Heart left ventricle (tissue), 16 donors: Measurements from ENCODE around the gene CBLB. TPM values are rescaled to one million over a fixed set of nuclear protein-coding genes. Genes with fewer than 3 reads are reported as not detected.

Experiments
- ATAC-seq, 4 donors: fragments of 200-7000 bp; cut with Tn5 transposase; one replicate each; pipeline ENCODE4 v1.9.1; 2020 to 2022; ENCODE audit warnings: moderate library complexity in 4 of 4, mild to moderate bottlenecking in 3 of 4, moderate number of reproducible peaks in 1 of 4
- DNase-seq, 5 donors: peaks; one replicate each; pipeline ENCODE4 v3.0.0-alpha.2; 2020
- H3K27ac ChIP-seq, 12 donors: fragments of 200-600 bp; sonication (generic) in 4 of 12; one replicate each; pipeline versions ENCODE4 v1.5.0 to v1.8.0; 2016 to 2022; ENCODE audit warnings: mild to moderate bottlenecking in 2 of 12
- H3K27me3 ChIP-seq, 9 donors: fragments of 200-600 bp; sonication (generic) in 2 of 9; one replicate each; pipeline versions ENCODE4 v1.5.1 to v1.8.0; 2016 to 2022; ENCODE audit warnings: mild to moderate bottlenecking in 3 of 9
- H3K36me3 ChIP-seq, 9 donors: fragments of 200-600 bp; sonication (generic) in 2 of 9; one replicate each; pipeline versions ENCODE4 v1.5.0 to v1.8.0; 2018 to 2022; ENCODE audit warnings: mild to moderate bottlenecking in 2 of 9
- H3K4me1 ChIP-seq, 12 donors: fragments of 200-600 bp; sonication (generic) in 4 of 12; one replicate each; pipeline versions ENCODE4 v1.5.0 to v1.8.0; 2016 to 2022; ENCODE audit warnings: mild to moderate bottlenecking in 3 of 12
- H3K4me3 ChIP-seq, 12 donors: fragments of 200-600 bp; sonication (generic) in 4 of 12; one replicate each; pipeline versions ENCODE4 v1.5.0 to v1.8.0; 2017 to 2022; ENCODE audit warnings: mild to moderate bottlenecking in 9 of 12, moderate library complexity in 4 of 12
- H3K9me3 ChIP-seq, 12 donors: fragments of 200-600 bp; sonication (generic) in 4 of 12; one replicate each; pipeline versions ENCODE4 v1.5.0 to v1.8.0; 2016 to 2022; ENCODE audit warnings: mild to moderate bottlenecking in 1 of 12
- POLR2A ChIP-seq, 2 donors: fragments of 450-650 bp; IDR thresholded peaks; one replicate each; pipeline ENCODE4 v1.6.1; 2017; ENCODE audit warnings: antibody characterized with exemption in 2 of 2, mild to moderate bottlenecking in 2 of 2, moderate library complexity in 2 of 2
- WGBS, 4 donors: extraction: QIAGEN DNeasy Blood & Tissue Kit in 2 of 4; methylation state at CpG; one replicate each; pipeline versions ENCODE4 v1.1.5 to v1.1.7; 2013 to 2018; 5-methylcytosine and 5-hydroxymethylcytosine counted together
- intact Hi-C, 10 donors: fragments of 100-400 bp; cut with DNase I; formaldehyde crosslinking; loops; one replicate each; pipeline versions ENCODE4 v1.11.1 to v1.14.2; 2022
- polyA plus RNA-seq, 2 donors: library from polyadenylated mRNA; stranded (reverse); fragments of 200-250 nt; gene quantifications; one replicate each; pipeline ENCODE4 v1.2.3, GENCODE V29; 2013
- total RNA-seq, 9 donors: library from RNA; depleted of rRNA in 2 of 9; stranded (reverse); fragments of >200 nt in 2 of 9; fragmentation: NEBNext Ultra II Directional in 3 of 9; extraction: Animal tissue kit (Norgen Biotek cat#: 25700) in 3 of 9; gene quantifications; one replicate each; pipeline versions ENCODE4 v1.1.0 to v1.2.4, GENCODE V29; 2016 to 2023
- TF ChIP-seq, protein P1 (sequence below), 12 donors: fragments of 200-600 bp; sonication (generic) in 4 of 12; IDR thresholded peaks; one replicate each; pipeline versions ENCODE4 v1.5.0 to v1.8.0; 2018 to 2022; ENCODE audit warnings: antibody characterized with exemption in 12 of 12, mild to moderate bottlenecking in 5 of 12
- donor health status: ischemic (EF 13 %, LVEDD 7.1; RV severe dilation, severe dysfunction).
- donor health status: healthy with polysubstance abuse.
- donor health status: DM: no; HTN: yes; CAD: no.
- donor health status: DM: no; HTN: no; CAD: no.
- donor health status: ischemic (EF 25% LVEDD 6.9; RV normal size, moderate dysfunction).
- donor health status: ischemic (EF 25% LVEDD 5.7; RV mildly dilated, moderate dysfunction).
- donor health status: healthy.
- donor health status: DM: yes; HTN: yes; CAD: no.
- donor health status: ischemic (EF 35%, LVEDD 5.7; RV mildly dilated, moderate dysfunction).
- donor health status: nonischemic (EF 11% LVEDD 7.7; RV severe dilation, severe dysfunction).
- donor health status: DM: yes; HTN: yes; CAD: no.
- donor health status: PGD.
- donor health status: ischemic (EF 29% LVEDD 5.4; RV normal size, mild dysfunction).
- donor health status: nonischemic (EF 23%, LVEDD 6.1; RV moderate dilation, normal function).

The CBLB gene
- total and polyA plus RNA-seq, 11 donors, result 18.6 to 74.4 (median 42.3) TPM

DNA sequence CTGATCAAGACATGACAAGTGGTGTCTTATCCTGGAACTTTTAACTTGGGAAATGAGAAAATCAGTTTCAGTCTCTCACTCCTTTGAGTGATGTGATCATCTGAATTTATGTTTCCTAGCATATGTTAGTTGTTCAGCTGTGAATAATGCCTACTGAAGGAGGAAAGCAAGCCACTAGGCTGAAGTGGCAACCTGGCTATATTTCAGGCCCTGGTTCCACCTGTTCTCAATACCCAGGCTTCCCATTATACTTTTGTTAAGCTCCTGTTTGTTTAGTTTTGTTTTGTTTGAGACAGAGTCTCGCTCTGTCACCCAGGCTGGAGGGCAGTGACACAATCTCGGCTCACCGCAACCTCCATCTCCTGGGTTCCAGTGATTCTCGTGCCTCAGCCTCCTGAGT is 258.3 kb downstream of the CBLB start:
- H3K9me3 ChIP-seq, result no peaks in the 10 kb centered on the region
- no peak overlapping the region for H3K27ac ChIP-seq
- no peak overlapping the region for H3K4me3 ChIP-seq
- 89 to 98% (median 94%) methylated on average over 4 of the region's 4 CpGs for WGBS, 4 donors
- no peak for DNase-seq
- ATAC-seq, result no peak
- intact Hi-C loops, result no loop called here
- TF ChIP-seq POLR2A (IDR thresholded peaks at IDR 0.05), result no peak
- TF ChIP-seq, protein P1, sequence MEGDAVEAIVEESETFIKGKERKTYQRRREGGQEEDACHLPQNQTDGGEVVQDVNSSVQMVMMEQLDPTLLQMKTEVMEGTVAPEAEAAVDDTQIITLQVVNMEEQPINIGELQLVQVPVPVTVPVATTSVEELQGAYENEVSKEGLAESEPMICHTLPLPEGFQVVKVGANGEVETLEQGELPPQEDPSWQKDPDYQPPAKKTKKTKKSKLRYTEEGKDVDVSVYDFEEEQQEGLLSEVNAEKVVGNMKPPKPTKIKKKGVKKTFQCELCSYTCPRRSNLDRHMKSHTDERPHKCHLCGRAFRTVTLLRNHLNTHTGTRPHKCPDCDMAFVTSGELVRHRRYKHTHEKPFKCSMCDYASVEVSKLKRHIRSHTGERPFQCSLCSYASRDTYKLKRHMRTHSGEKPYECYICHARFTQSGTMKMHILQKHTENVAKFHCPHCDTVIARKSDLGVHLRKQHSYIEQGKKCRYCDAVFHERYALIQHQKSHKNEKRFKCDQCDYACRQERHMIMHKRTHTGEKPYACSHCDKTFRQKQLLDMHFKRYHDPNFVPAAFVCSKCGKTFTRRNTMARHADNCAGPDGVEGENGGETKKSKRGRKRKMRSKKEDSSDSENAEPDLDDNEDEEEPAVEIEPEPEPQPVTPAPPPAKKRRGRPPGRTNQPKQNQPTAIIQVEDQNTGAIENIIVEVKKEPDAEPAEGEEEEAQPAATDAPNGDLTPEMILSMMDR (IDR thresholded peaks at IDR 0.05), result no peak
- no peaks in the 10 kb centered on the region for H3K27me3 ChIP-seq
- H3K4me1 ChIP-seq, result peaks cover 0 to 11% (median 0%) of the 10 kb centered on the region in 12 donors
- no peaks in the 10 kb centered on the region for H3K36me3 ChIP-seq

DNA sequence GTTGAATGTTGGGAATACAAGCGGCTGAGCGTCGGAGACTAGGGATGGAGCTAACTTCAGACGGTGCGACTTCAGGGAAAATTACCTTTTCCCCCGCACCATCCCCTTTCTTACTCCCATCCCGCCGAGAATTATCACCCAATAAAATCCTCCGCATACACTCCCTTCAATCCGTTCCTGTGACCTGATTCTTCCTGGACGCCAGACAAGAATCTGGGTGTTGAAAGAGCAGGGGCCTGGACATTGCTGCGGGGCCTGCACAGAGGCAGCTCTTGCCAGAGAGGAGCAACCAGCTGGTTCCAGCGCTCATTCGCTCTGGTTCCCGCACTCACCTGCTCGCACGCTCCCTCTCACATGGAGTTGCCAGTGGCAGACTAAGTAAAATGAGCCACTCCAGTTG is 260.2 kb downstream of the CBLB start:
- DNase-seq, result peak in 3 of 5 donors; percentile 33 to 60 (median 45)
- no peaks in the 10 kb centered on the region for H3K9me3 ChIP-seq
- no peaks in the 10 kb centered on the region for H3K36me3 ChIP-seq
- no peaks in the 10 kb centered on the region for H3K27me3 ChIP-seq
- TF ChIP-seq, protein P1 (IDR thresholded peaks at IDR 0.05), result no peak
- TF ChIP-seq POLR2A (IDR thresholded peaks at IDR 0.05), result no peak
- intact Hi-C loops, result no loop called here
- H3K27ac ChIP-seq, result no peak overlapping the region
- H3K4me3 ChIP-seq, result no peak overlapping the region
- ATAC-seq, result peak; percentile 71 to 89 (median 82)
- peaks cover 0 to 11% (median 0%) of the 10 kb centered on the region in 12 donors for H3K4me1 ChIP-seq
- 56 to 79% (median 62%) methylated on average over 12 to 17 of the region's 17 CpGs for WGBS, 4 donors

DNA sequence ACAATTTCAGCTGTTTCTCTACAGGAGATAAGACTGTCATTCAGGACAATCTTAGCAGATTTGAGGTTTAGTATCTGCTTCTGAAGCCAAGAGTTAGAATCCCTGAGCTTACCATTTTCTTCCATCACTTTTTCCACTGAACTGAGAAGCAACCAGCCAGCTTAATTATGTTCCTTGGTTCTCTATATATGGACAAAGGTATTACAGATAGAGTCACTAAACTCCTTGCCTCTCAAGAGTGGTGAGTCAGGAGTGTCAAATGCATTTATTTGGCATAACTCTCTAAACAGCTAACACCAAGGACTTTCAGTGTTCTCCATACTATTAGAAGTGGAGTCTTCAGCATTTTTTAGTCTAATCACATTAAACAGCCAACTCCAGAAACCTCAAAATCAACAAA is 262.8 kb downstream of the CBLB start:
- Histone ChIP-seq H3K36me3 (no peaks in the 10 kb centered on the region), H3K4me1 (no peaks in the 10 kb centered on the region), H3K27me3 (no peaks in the 10 kb centered on the region), H3K4me3 (no peak overlapping the region), H3K9me3 (no peaks in the 10 kb centered on the region), H3K27ac (no peak overlapping the region)
- ATAC-seq, result no peak
- TF ChIP-seq POLR2A (IDR thresholded peaks at IDR 0.05), result no peak
- TF ChIP-seq, protein P1 (IDR thresholded peaks at IDR 0.05), result no peak
- intact Hi-C loops, result no loop called here
- no peak for DNase-seq
